IPS-11a (cell line): ENCODE data around the gene ZNF723.
"Not testable (repeated sequence)": the region's sequence is repeated elsewhere in the genome, so short reads cannot be mapped to it uniquely, and the experiment has no call there.

Experiments
- H3K4me3 ChIP-seq: one replicate; pipeline ENCODE4 v1.5.1; 2013; ENCODE audit warnings: low read depth, low read length, control low read depth

The ZNF723 gene

DNA sequence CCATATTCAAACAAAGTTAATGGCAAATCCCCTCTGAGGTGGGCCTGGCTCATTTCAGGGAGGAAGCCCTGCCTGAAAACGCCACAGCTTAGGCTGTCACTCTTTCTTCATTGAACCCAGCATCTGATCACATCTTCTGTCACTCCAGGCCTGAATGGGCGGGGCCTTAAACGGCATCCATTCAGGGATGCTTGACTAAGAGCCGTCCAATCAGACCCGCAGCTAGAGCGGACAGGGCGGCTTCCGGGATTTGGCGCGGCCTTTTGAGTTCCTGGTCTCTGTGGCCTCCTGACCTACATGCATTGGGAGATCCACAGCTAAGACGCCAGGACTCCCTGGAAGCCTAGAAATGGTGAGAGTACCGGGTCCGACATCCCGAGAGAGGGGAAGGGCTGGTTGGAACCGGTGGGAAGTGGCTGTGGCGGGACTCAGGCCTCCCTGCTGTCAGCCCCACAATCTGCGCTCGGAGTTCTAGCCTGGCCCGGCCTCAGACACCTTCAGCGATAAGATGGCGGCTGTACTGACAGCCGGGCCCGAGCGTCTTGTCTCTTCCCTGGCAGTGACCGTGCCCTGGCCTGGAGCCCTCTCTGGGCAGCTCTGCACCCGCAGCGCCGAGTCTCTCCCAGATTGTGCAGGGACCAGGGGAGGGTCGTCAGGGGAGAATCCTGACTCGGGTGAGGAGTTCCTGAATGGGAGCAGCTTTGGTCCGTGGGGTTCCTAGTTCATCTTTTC lies at the start of gene ZNF723:
Gene ZNF723 (plus strand): TSS at position 261 of the 732 bp plus-strand sequence. CDS start 89 bp downstream, at position 350.
- no peak within 1 kb of the TSS for H3K4me3 ChIP-seq

DNA sequence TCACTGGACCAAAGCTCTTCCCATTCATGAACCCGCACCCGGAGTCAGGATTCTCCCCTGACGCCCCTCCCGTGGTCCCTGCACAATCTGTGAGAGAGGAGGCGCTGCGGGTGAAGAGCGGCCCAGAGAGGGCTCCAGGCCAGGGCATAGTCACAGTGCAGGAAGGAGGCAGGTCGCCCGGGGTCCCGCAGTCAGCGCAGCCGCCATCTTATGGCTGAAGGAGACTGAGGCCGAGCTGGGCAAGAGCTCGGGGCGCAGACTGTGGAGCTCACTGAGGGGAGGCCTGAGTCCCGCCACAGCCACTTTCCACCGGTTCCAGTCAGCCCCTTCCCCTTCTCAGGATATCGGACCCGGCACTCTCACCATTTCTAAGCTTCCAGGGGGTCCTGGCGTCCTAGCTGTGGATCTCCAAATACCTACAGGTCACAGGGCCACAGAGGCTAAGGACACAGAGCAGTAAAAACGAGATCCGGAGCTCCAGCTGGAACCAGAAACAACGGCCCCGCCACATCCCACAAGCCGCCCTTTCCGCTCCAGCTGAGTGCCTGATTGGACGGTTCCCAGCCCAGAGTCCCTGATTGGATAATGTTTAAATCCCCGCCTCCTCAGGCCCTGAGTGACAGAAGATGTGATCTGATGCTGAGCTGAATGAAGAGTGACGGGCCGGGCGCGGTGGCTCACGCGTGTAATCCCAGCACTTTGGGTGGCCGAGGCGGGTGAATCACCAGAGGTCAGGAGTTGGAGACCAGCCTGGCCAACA lies 48.3 kb upstream of the ZNF723 start, which contains the start of gene ZNF99:
Gene ZNF99 (minus strand): TSS at position 501 of the 760 bp plus-strand sequence. CDS start 135 bp downstream, at position 366.
- H3K4me3 ChIP-seq = no peak within 1 kb of the TSS

DNA sequence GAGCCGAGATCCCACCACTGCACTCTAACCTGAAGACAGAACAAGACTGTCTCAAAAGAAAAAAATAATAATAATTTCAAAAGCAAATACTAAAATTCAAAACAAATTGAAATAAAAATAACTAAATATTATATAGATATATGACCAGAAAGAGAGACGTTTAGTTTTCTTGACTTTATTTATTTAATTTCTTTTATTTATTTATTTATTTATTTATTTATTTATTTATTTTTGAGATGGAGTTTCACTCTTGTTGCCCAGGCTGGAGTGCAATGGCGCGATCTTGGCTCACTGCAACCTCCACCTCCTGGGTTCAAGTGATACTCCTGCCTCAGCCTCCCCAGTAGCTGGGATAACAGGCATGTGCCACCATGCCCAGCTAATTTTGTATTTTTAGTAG lies 39.2 kb upstream of the ZNF723 start:
- H3K4me3 ChIP-seq = not testable (repeated sequence)

DNA sequence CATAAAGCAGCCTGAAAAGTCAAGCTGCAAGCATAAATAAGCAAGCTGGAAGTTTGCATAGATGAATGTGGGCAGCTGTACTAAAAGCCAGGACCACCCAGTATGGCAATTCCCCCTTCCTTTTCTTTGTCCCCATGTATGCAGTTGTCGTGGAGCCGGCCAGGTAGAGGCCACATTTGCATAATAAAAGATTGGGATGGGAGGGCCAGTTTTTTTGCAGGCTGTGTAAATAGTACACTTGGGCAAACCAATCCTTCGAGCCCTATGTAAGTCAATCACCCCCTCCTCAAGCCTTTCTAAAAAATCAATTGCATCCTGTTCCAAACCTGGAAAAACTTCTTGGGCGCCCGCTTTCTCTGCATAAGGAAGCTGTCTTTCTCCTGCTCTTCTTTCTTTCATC lies 35.1 kb upstream of the ZNF723 start:
- no peak overlapping the region for H3K4me3 ChIP-seq

DNA sequence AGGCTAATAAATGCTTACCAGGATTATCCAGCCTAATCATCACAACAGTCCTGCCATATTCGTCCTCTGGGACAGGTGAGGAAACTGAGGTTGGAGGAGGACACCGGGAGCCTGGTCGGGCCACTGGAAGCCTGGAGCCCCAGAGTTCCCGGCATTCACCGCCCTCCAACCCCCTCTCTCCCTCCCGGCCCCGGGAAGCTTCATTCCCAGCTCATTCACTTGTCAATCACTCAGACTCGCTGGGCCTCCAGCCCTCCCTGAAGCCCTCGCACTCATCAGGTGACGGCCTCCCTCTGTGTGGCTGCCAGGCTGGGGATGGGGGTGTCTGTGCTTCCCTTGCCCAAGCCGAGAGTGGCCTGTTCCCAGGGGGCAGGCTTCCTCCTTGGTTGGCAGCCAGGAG lies 25.7 kb upstream of the ZNF723 start:
- H3K4me3 ChIP-seq = no peak overlapping the region

DNA sequence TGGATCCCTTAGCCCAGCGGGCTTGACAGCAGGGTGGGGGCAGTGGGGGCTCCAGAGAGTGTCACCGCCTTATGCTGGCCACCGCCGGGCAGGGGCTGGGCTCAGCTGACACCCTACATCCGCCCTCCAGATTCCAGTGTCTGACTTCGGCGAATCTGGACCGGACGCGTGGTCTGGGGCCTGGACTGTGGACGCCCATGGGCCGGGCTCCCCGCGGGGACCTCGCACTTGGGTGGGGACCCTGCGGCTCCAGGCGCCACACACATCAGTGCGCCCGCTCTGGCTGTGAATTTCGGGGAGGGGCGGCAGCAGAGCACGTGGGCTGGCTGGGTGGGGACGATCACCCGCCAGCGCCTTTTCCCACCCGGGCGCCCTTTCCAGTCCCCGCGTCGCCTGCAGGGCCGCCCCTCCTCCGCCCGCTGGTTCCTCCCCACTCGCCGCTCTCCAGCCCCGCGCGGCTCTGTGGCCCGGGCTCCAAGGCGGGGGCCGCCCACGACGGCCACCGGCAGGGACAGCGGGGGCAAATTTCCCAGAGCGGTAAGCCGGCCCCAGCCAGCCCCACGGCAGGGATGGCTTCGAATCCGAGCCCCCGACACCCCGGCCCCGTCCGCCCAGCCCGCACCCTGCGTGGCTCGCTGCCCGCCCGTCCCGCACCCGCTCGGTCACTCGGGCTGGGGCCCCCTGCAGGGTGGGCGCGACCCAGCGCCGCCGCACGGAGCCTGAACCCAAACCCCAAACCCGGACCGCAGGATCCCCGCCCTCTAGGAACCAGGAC lies 24.8 kb upstream of the ZNF723 start:
- H3K4me3 ChIP-seq = no peak overlapping the region

DNA sequence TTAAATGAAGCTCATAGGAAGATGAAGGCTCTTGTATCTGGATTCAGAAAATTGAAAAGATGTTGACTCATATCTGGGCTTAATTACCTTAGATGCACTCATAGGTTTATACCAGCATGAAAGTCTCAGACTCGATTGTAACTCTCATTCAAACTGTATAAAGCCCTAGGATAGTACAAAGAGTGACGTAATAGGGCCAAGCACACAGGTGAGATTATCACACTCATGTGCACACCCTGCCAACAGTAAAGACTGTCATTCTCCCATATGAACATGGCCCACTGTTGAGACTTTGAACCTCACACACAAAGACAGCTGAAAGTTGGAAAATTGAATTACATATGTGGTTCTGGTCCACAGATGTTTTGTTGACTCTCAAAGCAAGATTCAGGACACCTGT lies 18.0 kb upstream of the ZNF723 start:
- H3K4me3 ChIP-seq = no peak overlapping the region

DNA sequence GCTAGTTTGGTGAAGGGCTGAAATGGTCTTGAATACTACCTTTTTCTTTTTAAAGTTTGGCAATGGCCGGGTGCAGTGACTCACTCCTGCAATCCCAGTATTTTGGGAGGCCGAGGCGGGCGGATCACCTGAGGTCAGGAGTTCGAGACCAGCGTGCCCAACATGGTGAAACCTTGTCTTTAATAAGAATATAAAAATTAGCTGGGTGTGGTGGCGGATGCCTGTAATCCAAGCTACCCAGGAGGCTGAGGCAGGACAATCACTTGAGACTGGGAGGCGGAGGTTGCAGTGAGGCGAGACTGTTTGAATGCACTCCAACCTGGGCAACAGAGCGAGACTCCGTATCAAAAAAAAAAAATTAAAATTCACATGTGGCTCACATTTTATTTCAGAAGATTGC lies 880 bp upstream of the ZNF723 start:
- no peak overlapping the region for H3K4me3 ChIP-seq

DNA sequence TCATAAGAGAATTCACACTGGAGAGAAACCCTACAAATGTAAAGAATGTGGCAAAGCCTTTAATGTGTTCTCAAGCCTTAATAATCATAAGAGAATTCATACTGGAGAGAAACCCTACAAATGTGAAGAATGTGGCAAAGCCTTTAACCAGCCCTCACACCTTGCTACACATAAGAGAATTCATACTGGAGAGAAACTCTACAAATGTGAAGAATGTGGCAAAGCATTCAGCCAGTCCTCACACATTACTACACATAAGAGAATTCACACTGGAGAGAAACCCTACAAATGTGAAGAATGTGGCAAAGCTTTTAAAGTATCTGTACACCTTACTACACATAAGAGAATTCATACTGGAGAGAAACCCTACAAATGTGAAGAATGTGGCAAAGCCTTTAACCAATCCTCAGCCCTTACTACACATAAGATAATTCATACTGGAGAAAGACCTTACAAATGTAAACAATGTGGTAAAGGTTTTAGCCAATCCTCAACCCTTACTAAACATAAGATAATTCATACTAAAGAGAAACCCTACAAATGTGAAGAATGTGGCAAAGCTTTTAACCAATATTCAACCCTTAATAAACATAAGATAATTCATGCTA lies 25.7 kb downstream of the ZNF723 start:
- not testable (repeated sequence) for H3K4me3 ChIP-seq

DNA sequence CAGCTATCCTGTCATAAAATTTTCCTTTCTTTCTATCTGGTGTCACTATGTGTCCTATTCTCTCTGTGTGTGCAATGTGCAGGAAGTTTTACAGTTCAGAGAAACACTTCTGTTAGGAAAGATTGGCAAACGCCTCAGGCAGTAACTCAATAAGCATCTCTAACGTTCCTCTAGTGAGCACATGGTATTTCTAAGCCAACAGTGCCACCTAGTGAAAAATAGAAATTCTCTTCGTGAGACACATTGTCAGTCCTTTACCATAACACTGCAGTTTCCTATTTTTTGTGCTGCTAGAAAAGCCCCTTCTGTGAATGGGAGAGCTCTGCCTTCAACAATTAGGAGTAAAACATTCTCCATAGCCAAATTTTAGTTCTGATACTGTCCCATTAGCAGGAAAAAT lies 50.7 kb downstream of the ZNF723 start:
- no peak overlapping the region for H3K4me3 ChIP-seq

DNA sequence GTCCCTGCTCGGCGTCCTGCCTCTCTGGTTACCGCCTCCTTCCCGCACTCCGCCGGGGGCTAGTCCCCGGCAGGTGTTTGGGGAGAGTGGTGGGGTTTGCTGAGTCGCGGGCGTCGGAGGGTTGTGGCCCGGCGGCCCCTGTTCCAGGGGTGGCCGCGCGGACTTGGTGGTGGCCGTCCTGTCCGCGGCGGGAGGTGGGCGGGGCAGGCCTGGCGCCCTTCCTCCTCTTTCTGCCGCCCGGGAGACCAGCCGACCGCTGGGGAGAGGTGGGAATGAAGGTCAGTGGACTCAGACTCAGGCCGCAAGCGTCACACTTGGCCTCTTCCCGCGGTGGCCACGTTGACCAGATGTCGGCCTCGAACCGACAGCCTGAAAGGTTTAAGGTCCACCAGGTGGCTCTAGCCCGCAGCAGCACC lies 61.8 kb downstream of the ZNF723 start:
- no peak overlapping the region for H3K4me3 ChIP-seq

DNA sequence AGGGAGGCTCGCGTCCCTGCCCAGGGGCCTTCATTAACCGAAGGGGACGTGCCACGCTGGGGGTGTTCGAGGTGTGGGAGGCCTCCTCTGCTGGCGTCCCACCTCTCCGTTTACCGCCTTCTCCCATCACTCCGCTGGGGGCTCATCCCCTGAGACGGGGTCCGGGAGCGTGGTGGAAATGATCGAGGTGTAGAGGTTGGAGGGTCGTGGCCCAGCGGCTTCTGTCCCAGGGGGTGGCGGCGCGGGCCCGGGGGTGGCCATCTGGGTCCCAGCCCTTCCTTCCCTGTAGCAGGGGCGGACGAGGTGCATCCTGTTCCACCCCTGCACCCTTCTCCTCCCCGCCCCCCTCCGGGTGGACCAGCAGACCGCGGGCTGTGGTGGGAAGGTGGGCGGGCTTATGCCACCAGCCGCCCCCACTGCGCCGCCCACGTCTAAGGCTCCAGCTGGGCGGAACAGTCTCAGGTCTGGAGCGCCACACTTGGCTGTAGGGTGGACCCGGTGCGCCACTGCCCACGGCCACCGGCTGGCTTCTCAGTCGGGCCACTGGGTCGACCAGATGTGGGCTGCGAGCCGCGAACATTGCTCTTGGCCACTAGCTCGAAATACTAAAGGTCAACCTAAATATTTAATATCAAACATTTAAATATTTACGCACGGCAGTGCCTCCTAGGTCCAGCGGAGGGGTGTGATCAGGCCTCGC lies 69.5 kb downstream of the ZNF723 start:
- H3K4me3 ChIP-seq = no peak overlapping the region
